ENCODE results near the gene HSD17B13.

DNA sequence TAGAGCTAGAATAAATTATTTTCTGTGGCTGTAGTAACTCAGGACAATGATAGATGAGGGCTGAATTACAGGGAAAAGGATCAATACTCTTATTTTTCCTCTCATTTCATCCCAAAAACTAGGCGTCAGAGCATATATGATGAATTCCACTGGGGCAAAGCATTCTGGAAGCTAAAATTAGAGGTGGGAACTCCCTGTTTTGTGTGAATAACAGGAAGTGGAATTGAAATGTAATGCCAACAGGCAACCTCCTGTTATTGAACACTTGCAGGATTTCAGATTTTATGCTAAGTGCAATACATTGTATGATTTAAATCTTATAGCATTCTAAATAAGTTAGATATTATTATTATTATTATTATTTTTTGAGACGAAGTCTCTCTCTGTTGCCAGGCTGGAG is 47.4 kb upstream of the HSD17B13 start:
- no peak for TF ChIP-seq ELF4 (IDR thresholded peaks at IDR 0.05)
- no peak for TF ChIP-seq PKNOX1 (IDR thresholded peaks at IDR 0.05)
- TF ChIP-seq BHLHE40 (IDR thresholded peaks at IDR 0.05; ENCODE audit: borderline replicate concordance): no peak
- TF ChIP-seq HDGF (IDR thresholded peaks at IDR 0.05; ENCODE audit: borderline replicate concordance): no peak
- TF ChIP-seq FOXM1 (IDR thresholded peaks at IDR 0.05; ENCODE audit: borderline replicate concordance): no peak
